ENCODE measurements around the gene CRIM1. TPM values are rescaled to one million over a fixed set of nuclear protein-coding genes. Genes with fewer than 3 reads are reported as not detected.

The CRIM1 gene
- total and polyA plus RNA-seq, 4 donors: 24.3 to 119 (median 58.4) TPM

DNA sequence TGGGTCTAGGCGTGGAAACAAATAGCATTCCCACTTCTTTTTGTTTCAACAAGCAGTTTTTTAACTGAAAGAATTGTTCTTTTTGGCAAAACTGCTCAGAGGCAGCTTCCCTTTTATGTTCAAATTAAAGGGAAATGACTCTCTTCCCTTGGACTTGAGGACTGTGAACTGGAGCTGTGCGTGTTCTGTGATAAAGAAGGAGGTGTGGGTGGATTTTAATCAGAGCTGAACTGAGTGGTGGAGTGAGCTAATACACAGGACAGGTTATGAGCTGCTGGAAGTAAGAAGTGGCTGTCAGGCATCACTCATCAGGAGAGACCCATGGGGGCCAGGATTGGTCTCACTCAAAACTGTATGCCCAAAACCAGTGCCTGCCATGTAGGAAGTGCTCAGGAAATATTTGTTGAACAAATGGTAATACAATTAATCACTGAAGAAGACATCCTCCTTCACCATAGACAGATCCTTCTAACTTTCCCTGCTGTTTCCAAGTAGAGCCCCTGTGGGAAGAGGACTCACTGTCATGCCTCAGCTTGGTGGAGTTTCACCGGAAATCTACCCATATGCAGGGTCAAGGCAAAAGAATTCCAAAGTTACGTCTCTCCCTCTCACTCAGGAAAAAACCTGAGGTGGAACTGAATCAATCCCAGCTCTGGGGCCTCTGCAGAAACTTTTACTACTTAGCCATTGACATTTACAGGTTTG lies 186.5 kb downstream of the CRIM1 start:
- Histone ChIP-seq H3K27me3 (ENCODE audit: control insufficient read depth in 3 of 3, insufficient read depth in 3 of 3, low read length in 2 of 3) (no peaks in the 10 kb centered on the region), H3K4me1 (ENCODE audit: control insufficient read depth in 5 of 5, insufficient read depth in 5 of 5, low read length in 5 of 5) (peaks cover 0 to 14% (median 0%) of the 10 kb centered on the region in 5 donors), H3K27ac (ENCODE audit: low read depth in 1 of 2, low read length in 1 of 2) (no peak overlapping the region), H3K9me3 (ENCODE audit: control insufficient read depth in 4 of 4, insufficient read depth in 3 of 4, low read length in 3 of 4) (no peaks in the 10 kb centered on the region), H3K4me3 (no peak overlapping the region), H3K36me3 (ENCODE audit: control insufficient read depth in 4 of 4, insufficient read depth in 4 of 4, low read length in 4 of 4) (peaks cover 17 to 24% (median 21%) of the 10 kb centered on the region in 4 donors), H3K9ac (ENCODE audit: insufficient read depth in 1 of 2, low read length in 2 of 2) (no peak overlapping the region)
- WGBS, 2 donors: 72 to 74% methylated on average over 4 of the region's 4 CpGs
- ATAC-seq (ENCODE audit: insufficient read depth, low FRiP score): no peak
- no peak for TF ChIP-seq CTCF (IDR thresholded peaks at IDR 0.05; ENCODE audit: control extremely low read depth, extremely low read depth)
- no peak for DNase-seq

- Histone ChIP-seq H3K9ac (ENCODE audit: insufficient read depth in 1 of 2, low read length in 2 of 2) (no peak overlapping the region), H3K27ac (ENCODE audit: low read depth in 1 of 2, low read length in 1 of 2) (no peak overlapping the region), H3K4me3 (no peak overlapping the region), H3K4me1 (ENCODE audit: control insufficient read depth in 5 of 5, insufficient read depth in 5 of 5, low read length in 5 of 5) (peaks cover 0 to 14% (median 0%) of the 10 kb centered on the region in 5 donors), H3K9me3 (ENCODE audit: control insufficient read depth in 4 of 4, insufficient read depth in 3 of 4, low read length in 3 of 4) (no peaks in the 10 kb centered on the region), H3K27me3 (ENCODE audit: control insufficient read depth in 3 of 3, insufficient read depth in 3 of 3, low read length in 2 of 3) (no peaks in the 10 kb centered on the region), H3K36me3 (ENCODE audit: control insufficient read depth in 4 of 4, insufficient read depth in 4 of 4, low read length in 4 of 4) (peaks cover 20 to 27% (median 22%) of the 10 kb centered on the region in 4 donors)
- ATAC-seq (ENCODE audit: insufficient read depth, low FRiP score) (no peak), DNase-seq (no peak)
- WGBS, 2 donors: 91% methylated on average over 6 of the region's 6 CpGs
- no peak for TF ChIP-seq CTCF (IDR thresholded peaks at IDR 0.05; ENCODE audit: control extremely low read depth, extremely low read depth)
These were observed 189.2 kb downstream of the CRIM1 start for GRCh38 chr2:36544638-36545338.

DNA sequence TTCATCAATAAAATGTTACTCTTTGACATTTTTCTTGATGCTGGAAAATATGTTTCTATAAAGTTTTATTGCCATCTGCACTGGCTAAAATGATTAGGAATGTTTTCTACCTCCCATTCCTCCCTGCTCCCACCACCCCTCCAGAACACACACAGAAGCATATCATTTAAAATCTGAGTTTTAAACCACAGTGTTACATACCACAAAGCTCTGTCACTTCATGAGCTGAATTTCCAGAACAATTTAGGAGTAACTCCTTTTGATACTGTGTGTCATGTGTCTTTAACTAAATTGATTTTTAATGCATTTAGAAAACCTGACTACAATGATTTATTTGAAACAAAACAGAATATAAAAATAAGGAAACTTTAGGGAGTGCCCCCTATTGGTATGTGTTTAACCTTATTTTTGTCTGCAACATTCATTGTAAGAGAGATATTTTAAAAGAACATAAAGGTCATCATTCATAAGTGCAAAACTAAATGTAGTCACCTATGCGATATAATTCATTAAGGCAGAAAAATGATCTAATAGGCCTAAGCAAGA lies 190.4 kb downstream of the CRIM1 start:
- peaks cover 0 to 14% (median 0%) of the 10 kb centered on the region in 5 donors for H3K4me1 ChIP-seq (ENCODE audit: control insufficient read depth in 5 of 5, insufficient read depth in 5 of 5, low read length in 5 of 5)
- no peak overlapping the region for H3K9ac ChIP-seq (ENCODE audit: insufficient read depth in 1 of 2, low read length in 2 of 2)
- H3K9me3 ChIP-seq (ENCODE audit: control insufficient read depth in 4 of 4, insufficient read depth in 3 of 4, low read length in 3 of 4): no peaks in the 10 kb centered on the region
- DNase-seq (no peak), ATAC-seq (ENCODE audit: insufficient read depth, low FRiP score) (no peak)
- no peaks in the 10 kb centered on the region for H3K27me3 ChIP-seq (ENCODE audit: control insufficient read depth in 3 of 3, insufficient read depth in 3 of 3, low read length in 2 of 3)
- 0 to 2% methylated on average over 1 of the region's 1 CpG for WGBS, 2 donors
- peaks cover 16 to 25% (median 22%) of the 10 kb centered on the region in 4 donors for H3K36me3 ChIP-seq (ENCODE audit: control insufficient read depth in 4 of 4, insufficient read depth in 4 of 4, low read length in 4 of 4)
- no peak for TF ChIP-seq CTCF (IDR thresholded peaks at IDR 0.05; ENCODE audit: control extremely low read depth, extremely low read depth)
- no peak overlapping the region for H3K4me3 ChIP-seq
- H3K27ac ChIP-seq (ENCODE audit: low read depth in 1 of 2, low read length in 1 of 2): no peak overlapping the region

Measured in lung (tissue), 12 donors.